GM19395 (cell line): Measurements from ENCODE around the gene PAFAH2.
"Not testable (repeated sequence)": the region's sequence is repeated elsewhere in the genome, so short reads cannot be mapped to it uniquely, and the experiment has no call there.

Experiments
- ATAC-seq: cut with Tn5 transposase; IDR thresholded peaks from one replicate; pipeline ENCODE4 v1.9.1; 2021; ENCODE audit warnings: mild to moderate bottlenecking, moderate library complexity; ENCODE audit not compliant: unreplicated experiment

Gene PAFAH2

DNA sequence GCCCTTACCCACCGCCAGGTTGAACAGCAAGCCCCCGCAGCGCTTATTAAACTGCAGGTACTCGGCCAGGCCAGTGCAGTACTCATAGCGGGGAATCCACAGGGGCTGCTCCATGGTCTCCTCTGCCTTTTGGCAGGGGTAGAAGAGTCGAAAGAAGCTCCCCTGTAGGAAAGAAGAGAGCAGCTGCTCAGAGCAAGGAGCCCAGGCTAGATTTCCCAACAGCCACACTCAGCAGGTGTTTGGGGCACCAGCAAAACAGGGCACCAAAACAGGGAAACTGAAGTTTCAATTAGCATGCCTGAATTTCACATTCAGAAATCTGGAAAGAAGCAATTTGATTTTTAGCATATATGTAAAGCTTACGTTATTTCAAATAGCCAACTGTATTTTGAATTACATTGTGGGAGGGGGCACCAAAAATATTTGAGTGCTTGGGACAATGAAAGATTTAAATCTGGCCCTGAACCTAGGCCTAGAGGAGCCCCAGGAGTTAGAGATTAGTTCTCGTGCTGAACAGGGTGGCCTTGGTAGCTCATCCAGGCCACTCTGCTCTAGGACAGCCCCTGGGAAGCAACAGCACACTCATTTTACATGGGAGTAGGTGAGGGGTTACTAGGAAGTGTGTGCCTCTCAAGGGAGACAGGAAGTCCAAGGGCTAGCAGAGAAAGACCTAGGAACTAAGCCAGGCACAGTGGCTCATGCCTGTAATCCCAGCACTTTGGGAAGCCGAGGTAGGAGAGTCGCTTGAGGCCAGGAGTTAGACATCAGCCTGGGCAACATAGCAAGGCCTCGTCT, 8.2 kb downstream of the PAFAH2 start:
- ATAC-seq: no peak

DNA sequence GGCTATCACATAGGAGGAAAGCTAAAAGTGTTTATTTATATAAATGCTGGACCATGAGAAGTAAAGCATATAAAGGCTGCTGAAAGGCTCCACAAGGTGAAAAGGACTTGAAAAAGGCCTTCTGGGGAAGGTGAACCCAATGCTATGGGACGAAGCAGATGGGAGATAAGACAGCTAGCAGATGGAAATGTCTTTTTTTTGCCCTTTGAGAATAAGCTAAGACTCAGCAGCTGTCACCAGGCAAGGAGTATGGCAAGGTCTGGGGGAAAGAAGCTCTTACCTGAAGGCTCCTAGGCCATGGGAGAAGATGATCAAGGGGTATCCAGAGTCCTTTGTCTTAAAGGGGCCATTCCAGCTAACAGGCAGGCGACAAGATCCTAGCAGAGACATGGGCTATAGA, 9.9 kb downstream of the PAFAH2 start:
- ATAC-seq: no peak

DNA sequence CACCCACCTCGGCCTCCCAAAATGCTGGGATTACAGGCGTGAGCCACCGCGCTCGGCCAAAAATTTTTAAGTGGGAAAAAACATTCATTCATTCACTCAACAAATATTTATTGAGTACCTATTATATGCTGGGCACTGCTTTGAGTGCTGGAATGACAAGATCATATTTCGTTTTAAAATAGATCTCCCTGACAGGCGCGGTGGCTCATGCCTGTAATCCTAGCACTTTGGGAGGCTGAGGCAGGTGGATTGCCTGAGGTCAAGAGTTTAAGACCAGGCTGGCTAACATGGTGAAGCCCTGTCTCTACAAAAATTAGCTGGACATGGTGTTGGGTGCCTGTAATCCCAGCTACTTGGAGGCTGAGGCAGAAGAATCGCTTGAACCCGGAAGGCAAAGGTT, 11.1 kb downstream of the PAFAH2 start:
- ATAC-seq: not testable (repeated sequence)

DNA sequence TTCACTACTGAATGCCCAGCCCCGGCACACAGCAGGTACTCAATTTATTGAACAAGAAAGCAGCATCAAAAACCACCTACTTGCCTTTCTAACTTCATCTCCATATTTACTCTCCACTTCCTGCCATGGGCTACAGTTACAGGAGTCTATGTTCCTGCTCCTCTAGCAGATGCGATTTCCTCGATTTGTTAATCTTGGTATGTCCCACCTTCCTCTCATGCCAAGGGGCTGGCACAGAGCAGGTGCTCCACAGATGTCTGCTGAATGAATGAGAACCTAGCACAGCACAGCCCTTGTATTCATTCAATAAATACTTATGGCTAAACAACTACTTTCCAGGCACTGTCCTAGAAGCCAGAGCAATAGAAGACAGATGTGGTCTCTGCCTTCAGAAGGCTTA, 12.2 kb downstream of the PAFAH2 start:
- no peak for ATAC-seq

DNA sequence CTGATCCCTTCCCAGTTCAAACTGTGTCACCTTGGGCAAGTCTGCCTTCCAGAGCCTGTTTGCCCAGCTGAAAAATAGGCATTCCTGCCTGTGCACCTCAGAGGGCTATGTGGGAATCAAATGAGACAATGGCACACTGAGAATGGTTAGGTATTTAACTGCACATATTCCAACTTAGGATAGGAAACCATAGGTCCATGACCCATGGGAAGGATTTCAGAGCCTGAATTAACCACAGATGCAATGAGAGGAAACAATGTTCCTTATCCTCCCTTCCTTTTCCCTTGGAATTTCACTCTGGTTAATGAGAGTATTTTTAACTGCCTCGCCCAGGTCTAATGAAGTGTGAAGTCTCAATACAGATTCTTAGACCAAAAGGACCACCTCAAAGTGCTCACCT, 12.7 kb downstream of the PAFAH2 start:
- no peak for ATAC-seq

DNA sequence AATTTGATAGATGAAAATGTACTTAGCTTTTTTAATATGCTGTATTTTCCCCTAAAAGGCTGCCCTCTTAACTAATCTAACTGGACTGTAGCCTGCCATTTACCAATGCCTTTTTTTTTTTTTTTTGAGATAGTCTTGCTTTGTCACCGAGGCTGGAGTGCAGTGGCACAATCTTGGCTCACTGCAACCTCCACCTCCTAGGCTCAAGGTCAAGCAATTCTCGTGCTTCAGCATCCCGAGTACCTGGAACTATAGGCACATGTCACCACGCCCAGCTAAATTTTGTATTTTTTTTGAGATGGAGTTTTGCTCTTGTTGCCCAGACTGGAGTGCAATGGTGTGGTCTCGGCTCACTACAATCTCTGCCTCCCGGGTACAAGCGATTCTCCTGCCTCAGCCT, 18.7 kb downstream of the PAFAH2 start:
- ATAC-seq: no peak

DNA sequence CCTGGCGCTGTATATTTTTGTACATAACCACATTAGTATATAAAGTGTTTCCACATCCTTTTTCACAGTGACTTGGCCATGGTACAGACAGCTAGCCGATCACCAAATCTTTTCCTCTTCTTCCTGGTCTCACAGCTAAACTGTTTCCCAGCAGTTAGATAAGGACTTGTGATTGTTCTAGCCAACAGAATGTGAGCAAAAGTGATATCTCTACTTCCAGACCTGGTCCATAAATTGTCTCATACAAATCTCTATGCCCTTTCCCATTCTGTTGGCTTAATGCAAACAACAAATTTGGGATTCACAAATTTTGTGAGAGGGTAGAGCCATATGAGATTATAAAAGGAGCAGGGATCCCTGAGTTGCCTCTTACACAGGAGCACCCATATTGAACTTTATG, 19.5 kb downstream of the PAFAH2 start:
- ATAC-seq: no peak

DNA sequence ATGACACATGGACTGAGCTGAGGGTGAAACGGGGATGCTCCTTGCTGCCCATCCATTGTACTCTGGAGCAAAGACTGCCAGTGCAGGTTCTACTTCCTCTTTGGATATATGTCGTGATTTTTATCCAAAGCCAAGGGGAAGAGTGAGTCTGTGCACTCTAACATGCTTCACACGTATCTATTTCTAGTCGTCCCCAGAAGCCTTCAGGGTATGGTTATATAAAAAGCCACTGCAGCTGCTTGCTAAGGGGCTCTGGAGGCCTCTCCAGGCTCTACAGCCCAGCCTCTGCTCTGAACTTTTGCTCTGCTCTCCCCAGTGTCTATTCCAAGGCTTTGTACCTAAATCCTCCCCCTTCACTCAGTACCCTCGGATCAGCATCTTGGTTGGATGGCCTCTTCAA, 20.1 kb downstream of the PAFAH2 start:
- ATAC-seq: no peak

DNA sequence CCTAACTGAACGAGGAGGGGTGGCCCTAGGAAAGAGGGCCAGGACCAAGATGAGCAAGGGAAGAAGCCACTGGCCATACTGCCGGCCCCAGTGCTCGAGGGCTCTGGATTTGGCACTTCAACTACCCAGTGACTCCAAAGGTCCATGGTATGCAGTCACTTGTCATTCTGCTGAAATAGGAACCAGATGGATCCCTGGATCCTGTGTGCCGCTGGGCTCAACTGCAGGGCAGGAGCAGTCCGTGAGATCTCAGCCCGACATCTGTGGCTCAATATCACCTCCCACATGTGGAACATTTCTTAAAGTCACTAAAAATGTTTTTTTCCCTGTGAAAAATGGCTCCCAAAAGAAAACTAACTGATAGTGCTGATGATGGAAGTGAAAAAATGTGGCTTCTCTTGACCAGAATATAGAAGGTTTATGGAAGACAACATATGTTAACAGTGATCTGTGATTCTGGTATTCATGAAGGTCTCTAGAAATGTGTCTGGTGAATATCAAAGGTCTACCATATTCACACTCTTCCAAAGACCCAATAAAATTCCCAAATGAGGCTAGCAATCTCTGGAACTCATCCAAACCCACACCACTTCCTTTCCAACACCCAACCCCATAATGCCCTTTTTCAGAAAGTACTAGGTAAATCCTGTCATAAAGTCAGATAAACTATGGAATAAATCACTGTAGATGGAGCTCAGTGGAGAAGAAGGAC, 24.1 kb downstream of the PAFAH2 start:
- ATAC-seq: no peak

DNA sequence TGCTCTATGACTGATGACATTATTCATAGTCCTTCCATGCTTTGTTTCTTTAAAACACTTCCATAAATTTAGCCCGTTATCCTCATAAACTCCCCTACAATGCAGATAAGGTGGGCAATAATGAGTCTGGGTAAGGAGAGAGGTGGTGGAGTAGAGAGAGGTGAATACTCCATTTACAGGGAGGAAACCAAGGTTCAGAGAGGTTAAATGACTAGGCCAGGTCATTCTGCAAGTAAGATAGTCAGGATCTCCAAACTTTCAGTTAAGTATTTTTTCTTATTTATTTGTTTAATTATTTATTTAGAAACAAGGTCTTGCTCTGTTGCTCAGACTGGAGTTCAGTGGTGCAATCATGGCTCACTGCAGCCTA, 26.1 kb downstream of the PAFAH2 start:
- no peak for ATAC-seq

DNA sequence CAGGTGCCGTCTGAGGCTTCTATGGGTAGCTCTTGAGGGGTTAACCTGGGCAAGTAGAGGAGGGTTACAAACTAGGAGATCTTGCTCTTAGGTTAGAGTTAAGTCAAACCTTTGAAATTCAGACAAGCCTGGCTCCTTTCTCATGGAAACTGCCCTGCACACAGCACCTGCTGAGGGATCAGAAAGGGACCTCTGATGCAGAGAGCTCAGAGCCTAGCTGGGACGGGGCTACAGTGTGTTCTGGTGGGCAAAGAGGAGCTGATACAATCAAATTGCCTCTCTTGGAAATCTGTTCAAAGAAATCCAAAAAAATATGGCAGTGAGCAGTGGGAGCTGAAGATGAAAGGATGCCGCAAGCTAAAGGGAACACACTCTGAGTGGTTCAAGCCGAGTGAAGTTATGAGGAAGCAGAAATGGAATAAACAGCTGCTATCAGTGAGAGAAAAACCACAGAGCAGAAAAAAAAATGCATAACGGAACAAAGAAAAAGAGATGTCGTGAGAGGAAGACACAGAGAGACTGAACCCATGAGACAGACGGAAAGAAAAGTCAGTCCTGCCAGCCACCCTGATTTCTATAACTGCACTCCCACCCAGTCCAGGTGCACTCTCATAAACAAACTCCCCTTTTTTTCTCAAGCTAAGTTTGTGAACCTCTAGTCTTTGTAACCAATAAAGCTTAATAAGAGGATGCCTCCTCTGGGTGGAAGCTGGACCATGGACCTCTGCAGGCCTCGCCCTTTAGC, 26.6 kb downstream of the PAFAH2 start:
- ATAC-seq: peak; percentile 62

DNA sequence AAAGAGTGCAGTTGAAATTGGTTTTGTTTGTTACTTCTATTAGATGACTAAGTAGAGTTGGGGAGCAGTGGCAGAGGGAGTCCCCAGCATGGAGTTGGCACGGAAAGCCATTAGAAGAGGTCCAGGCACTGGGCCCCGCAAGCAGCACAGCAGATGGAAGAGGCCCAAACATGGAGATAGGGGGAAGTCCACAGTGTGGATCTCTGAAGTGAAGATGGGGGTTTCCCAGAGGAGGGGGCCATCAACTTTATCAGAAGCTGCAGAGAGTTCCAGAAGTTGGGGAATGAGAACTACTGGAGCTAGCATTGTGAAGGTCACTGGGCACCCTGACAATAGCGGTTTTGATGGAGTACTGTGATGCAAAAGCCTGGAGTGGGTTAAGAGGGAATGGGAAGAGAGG, 30.6 kb downstream of the PAFAH2 start:
- no peak for ATAC-seq

DNA sequence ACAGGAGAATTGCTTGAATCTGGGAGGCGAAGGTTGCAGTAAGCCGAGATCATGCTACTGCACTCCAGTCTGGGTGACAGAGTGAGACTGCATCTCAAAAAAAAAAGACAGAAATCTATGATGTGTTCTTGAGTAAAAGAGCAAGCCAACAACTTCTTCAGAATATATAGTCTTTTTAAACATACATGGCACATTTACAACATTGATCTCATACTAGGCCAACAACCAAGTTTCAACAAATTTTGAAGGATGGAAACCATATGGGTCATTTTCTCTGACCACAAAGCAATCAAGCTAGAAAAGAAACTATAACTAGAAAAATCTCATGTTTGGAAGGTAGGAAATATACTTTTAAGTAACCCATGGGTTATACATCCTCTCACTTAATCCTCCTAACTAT, 38.3 kb downstream of the PAFAH2 start:
- ATAC-seq: no peak

DNA sequence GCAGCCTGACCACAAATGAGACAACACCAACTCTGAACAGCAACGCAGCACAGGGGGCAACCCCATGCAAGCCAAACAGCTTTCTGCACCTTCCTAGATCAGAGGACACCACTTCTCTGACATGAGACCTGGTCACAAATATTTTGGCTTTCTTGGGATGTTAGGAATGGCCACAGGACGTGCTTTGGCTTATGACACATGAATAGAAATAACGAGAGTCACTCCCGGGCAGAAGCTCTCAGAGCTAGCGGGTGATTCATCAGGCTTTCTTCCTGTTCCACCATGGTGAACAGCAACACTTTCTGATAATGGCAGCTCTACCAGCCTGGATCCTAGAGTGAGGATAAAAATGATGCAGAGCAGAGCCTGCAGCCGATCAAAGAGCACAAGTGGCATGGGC, 39.4 kb downstream of the PAFAH2 start:
- no peak for ATAC-seq

DNA sequence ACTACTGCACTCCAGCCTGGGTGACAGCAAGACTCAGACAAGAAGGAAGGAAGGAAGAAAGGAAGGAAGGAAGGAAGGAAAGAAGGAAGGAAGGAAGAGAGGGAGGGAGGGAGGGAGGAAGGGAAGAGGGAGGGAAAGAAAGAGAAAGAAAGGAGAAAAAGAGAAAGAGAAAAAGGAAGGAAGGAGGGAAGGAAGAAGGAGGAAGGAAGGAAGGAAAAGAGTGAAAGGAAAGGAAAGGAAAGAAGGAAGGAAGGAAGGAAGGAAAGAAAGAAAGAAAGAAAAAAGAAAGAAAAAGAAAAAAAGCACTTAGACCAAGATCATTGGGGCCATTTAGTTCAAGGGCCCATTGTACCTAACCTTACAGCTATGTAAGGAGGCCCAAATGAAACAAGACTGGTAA, 42.3 kb downstream of the PAFAH2 start:
- ATAC-seq: no peak

DNA sequence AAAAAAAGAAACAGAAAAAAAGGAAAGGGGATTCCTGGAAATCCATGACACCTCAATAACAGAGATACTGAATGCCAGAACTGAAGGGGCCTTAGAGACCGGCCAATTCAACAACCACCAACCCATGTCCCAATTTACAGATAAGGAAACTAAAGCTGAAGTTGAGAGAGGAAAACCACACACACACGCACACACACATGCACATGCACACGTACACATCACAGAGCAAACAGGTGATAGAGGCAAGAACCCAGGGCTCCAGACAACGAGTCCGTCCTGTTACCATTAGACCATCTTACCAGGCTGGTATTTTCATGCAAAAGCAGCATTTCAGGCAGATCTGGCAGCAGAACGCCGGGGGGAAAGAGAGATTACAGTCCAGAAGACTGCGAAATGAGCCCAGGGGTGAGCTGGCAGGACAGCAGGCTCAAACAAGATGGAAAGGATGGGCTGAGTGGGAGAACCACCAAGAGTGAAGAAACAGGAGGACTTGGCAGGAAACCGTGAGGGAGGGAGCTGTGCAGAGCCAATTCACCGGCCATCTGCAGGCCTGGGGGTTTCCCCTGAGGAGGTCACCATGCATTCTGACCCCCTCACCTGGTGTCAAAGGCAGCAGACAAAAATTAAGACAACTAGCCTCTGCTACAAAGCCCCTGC, 43.5 kb downstream of the PAFAH2 start:
- ATAC-seq: no peak

DNA sequence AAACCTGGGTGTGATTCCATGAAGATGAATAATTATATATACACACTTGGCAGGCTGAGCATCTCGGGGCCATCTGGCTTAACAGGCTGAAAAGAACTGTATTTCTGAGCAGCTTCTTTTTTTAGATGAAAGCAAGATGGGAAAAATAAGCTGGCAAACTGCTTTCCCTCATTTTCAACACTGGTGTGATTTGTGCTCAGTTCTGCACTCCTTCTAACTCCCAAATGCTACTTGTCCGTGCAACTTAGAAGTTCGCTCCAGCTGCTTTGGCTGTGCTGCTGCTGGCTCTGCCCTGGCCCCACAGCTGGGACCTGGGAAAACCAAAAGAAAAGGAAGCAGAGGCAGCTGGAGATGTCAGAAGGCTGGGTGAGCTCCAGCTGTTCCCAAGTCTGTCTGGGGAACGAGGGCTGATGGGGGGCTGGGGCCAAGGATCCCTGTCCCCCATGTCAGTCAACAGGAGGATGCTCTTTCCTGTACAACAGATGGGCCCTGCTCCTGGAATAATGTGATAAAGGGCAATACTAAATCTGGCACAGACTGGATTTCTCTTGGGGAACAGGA, 44.9 kb downstream of the PAFAH2 start:
- ATAC-seq: no peak

DNA sequence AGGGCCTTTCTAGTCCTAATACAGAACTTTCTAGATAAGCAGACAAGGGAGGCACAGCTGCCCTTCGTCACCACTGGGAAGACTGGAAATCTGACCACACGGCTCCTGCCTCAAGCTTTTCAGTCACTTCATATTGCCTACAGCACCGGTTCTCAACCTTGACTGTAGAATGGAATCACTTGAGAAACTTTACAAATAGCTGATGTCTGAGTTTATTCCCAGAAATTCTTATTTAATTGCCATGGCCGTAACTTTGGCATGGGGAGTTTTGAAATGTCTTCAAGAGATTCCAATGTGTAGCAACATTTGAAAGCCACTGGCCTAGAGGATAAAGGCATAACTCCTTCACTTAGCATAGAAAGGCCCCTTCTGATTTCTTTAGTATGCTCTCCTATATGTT, 49.2 kb downstream of the PAFAH2 start:
- no peak for ATAC-seq

DNA sequence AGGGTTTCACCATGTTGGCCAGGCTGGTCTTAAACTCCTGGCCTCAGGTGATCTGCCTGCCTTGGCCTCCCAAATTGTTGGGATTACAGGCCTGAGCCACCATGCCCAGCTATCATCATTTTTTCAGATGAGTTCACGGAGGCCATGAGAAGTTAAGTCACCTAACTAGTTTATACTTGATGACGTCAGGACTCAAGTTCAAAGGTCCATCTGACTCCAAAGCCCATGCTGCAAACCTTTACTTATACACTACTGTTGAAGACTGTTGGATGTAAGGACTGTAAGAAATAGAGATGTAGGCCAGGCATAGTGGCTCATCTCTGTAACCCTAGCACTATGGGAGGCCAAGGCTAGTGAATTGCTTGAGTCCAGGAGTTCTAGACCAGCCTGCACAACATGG, 50.8 kb downstream of the PAFAH2 start:
- no peak for ATAC-seq

DNA sequence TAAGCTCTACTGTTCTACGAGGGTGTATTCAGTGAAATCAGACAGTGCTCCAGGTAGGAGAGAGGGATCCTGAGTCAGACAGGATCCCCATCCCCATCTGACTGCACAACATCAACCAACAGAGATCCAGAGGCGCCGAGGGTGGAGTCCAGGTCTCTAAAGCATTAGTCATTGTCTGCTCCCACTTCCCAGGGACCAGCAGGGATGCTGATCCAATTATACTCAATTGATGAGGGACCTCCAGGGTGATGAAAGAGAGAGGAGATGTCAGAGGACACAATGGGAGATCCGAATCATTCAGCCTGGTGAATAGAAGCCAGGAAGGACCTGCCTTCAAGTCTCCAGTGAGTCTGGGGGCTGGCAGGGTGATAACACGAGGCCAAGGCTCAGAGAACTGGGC, 52.1 kb downstream of the PAFAH2 start:
- ATAC-seq: no peak

DNA sequence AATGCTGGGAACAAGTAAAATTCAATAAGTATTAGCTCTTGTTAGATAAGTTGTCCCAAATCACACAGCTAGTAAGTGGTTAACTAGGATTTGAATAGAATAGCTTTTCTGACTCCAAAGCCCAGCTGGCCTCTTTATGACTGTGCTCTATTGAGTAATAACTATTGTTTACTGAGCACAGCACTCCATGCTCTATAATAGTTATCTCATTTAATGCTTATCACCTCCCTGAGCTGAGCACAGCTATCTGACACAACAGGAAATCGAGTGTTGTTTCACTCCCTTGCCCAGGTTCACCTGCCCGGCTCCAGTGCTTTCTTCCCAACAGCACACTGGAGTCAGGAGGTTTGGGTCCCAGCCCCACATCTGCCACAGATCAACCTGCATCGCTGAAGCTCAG, 52.9 kb downstream of the PAFAH2 start:
- ATAC-seq: no peak
